CD8-positive, alpha-beta memory T cell (primary cell): ENCODE data around the gene RNU6-1. TPM values are rescaled to one million over a fixed set of nuclear protein-coding genes. Genes with fewer than 3 reads are reported as not detected.

Source experiments
- CTCF ChIA-PET: fragments of 350-600 bp; sonication (Branson Sonifier 250); formaldehyde crosslinking; loops from one replicate; lab custom pipeline; 2021; ENCODE audit warnings: antibody characterized with exemption; lab: Charles Lee
- POLR2A ChIA-PET: fragments of 350-600 bp; sonication (Branson Sonifier 250); formaldehyde crosslinking; loops from one replicate; lab custom pipeline; 2021; ENCODE audit warnings: antibody characterized with exemption; lab: Charles Lee
- DNase-seq, 5 donors: peaks; one replicate each; pipeline versions ENCODE4 v3.0.0 to v3.0.0-alpha.2; 2020 to 2022; ENCODE audit warnings: mixed read lengths in 1 of 5
- H3K27ac ChIP-seq: one replicate; pipeline ENCODE4 v1.7.0; 2013; ENCODE audit warnings: low read depth, mild to moderate bottlenecking, low read length, moderate library complexity
- H3K27me3 ChIP-seq: 2 replicates; pipeline ENCODE4 v1.7.0; 2013; ENCODE audit warnings: low read length, mild to moderate bottlenecking; ENCODE audit not compliant: insufficient read depth, poor library complexity, severe bottlenecking
- H3K36me3 ChIP-seq: 2 replicates; pipeline ENCODE4 v1.7.0; 2013; ENCODE audit warnings: mild to moderate bottlenecking, low read length, moderate library complexity; ENCODE audit not compliant: insufficient read depth
- H3K4me1 ChIP-seq: 2 replicates; pipeline ENCODE4 v1.7.0; 2013; ENCODE audit warnings: mild to moderate bottlenecking, low read length, moderate library complexity; ENCODE audit not compliant: insufficient read depth
- H3K4me3 ChIP-seq: 2 replicates; pipeline ENCODE4 v1.7.0; 2013; ENCODE audit warnings: mild to moderate bottlenecking, low read length
- H3K9me3 ChIP-seq: 2 replicates; pipeline ENCODE4 v1.7.0; 2013; ENCODE audit warnings: mild to moderate bottlenecking, low read length
- H3K27ac Mint-ChIP-seq, 8 donors: one replicate each; pipeline ENCODE4 v1.8.0; 2020 to 2021; ENCODE audit warnings: mixed read lengths in 8 of 8, mild to moderate bottlenecking in 6 of 8, inconsistent platforms in 3 of 8, moderate library complexity in 3 of 8
- H3K27me3 Mint-ChIP-seq, 2 donors: one replicate each; pipeline ENCODE4 v1.8.0; 2020 to 2021; ENCODE audit warnings: mixed read lengths in 2 of 2, mild to moderate bottlenecking in 1 of 2, moderate library complexity in 1 of 2
- H3K36me3 Mint-ChIP-seq, 3 donors: one replicate each; pipeline ENCODE4 v1.8.0; 2020 to 2021; ENCODE audit warnings: mixed read lengths in 3 of 3, inconsistent platforms in 1 of 3, mild to moderate bottlenecking in 1 of 3
- H3K4me1 Mint-ChIP-seq, 3 donors: one replicate each; pipeline ENCODE4 v1.8.0; 2020 to 2021; ENCODE audit warnings: mixed read lengths in 3 of 3, inconsistent platforms in 1 of 3, mild to moderate bottlenecking in 1 of 3
- H3K4me3 Mint-ChIP-seq, 7 donors: one replicate each; pipeline ENCODE4 v1.8.0; 2020 to 2021; ENCODE audit warnings: mixed read lengths in 7 of 7, mild to moderate bottlenecking in 6 of 7, moderate library complexity in 4 of 7, inconsistent platforms in 2 of 7
- H3K9me3 Mint-ChIP-seq, 5 donors: one replicate each; pipeline ENCODE4 v1.8.0; 2020 to 2022; ENCODE audit warnings: mixed read lengths in 5 of 5, mild to moderate bottlenecking in 3 of 5, moderate library complexity in 2 of 5, inconsistent platforms in 1 of 5
- polyA plus RNA-seq: library from polyadenylated mRNA; unstranded; fragments of 300-500 nt; fragmentation: Illumina TruSeq; gene quantifications from one replicate; pipeline ENCODE4 v1.2.3, GENCODE V29; 2021
- total RNA-seq, 2 experiments: library from RNA; stranded (reverse); gene quantifications; one replicate each; pipeline ENCODE4 v1.2.3, GENCODE V29; 2021

The RNU6-1 gene
- total RNA-seq (not detected), polyA plus RNA-seq (not detected)

- peak within 1 kb of the TSS; percentile 81 for H3K4me3 ChIP-seq
These were observed at the start of gene RNU6-1 for GRCh38 chr15:67839929-67840748. Gene RNU6-1, minus strand, starts transcription at chr15:67840045.

GRCh38 chr15:67887776-67888175 lies 47.9 kb upstream of the RNU6-1 start:
- no peaks in the 10 kb centered on the region for H3K27me3 ChIP-seq
- H3K27ac ChIP-seq: no peak overlapping the region
- no peak for DNase-seq
- H3K36me3 ChIP-seq: no peaks in the 10 kb centered on the region
- peaks cover 0 to 5% (median 0%) of the 10 kb centered on the region in 3 donors for H3K36me3 Mint-ChIP-seq
- POLR2A ChIA-PET: no interaction called here
- H3K4me3 ChIP-seq: no peak overlapping the region
- H3K9me3 ChIP-seq: no peaks in the 10 kb centered on the region
- CTCF ChIA-PET: no interaction called here
- no peak overlapping the region for H3K4me3 Mint-ChIP-seq
- peaks cover 12 to 55% of the 10 kb centered on the region in 2 donors for H3K27me3 Mint-ChIP-seq
- no peak overlapping the region for H3K27ac Mint-ChIP-seq
- peaks cover 0 to 9% (median 0%) of the 10 kb centered on the region in 5 donors for H3K9me3 Mint-ChIP-seq
- no peaks in the 10 kb centered on the region for H3K4me1 ChIP-seq
- H3K4me1 Mint-ChIP-seq: peaks cover 2 to 15% (median 10%) of the 10 kb centered on the region in 3 donors

More at GRCh38 chr15:67839929-67840748, at the start of gene RNU6-1:
- Histone ChIP-seq H3K27ac (peak within 1 kb of the TSS; percentile 94), H3K27me3 (peaks cover 11% of the 10 kb centered on the region), H3K36me3 (no peaks in the 10 kb centered on the region), H3K4me1 (peaks cover 29% of the 10 kb centered on the region), H3K9me3 (no peaks in the 10 kb centered on the region)
- CTCF ChIA-PET: interaction anchor here (0.6 to 1.5 kb wide), 2 partner anchors 383 to 893 kb away, joined by 3 to 5 read pairs; no protein-coding TSS in a partner anchor
- peak; percentile 92 to 98 (median 97) for DNase-seq
- Mint-ChIP-seq H3K4me1 (peaks cover 33 to 46% (median 34%) of the 10 kb centered on the region in 3 donors), H3K36me3 (peaks cover 0 to 10% (median 0%) of the 10 kb centered on the region in 3 donors), H3K27ac (peak within 1 kb of the TSS; percentile 96 to 98 (median 97)), H3K4me3 (peak within 1 kb of the TSS; percentile 89 to 97 (median 93)), H3K9me3 (peaks cover 0 to 4% (median 3%) of the 10 kb centered on the region in 5 donors), H3K27me3 (peaks cover 9 to 20% of the 10 kb centered on the region in 2 donors)
- POLR2A ChIA-PET: interaction anchor here (1.0 to 1.1 kb wide), 4 partner anchors 12 to 298 kb away, joined by 3 to 4 read pairs (median 4); partner anchors contain the start of gene MAP2K5

GRCh38 chr15:67885861-67886260 lies 46.0 kb upstream of the RNU6-1 start:
- ChIA-PET POLR2A (no interaction called here), CTCF (no interaction called here)
- no peaks in the 10 kb centered on the region for H3K27me3 ChIP-seq
- Mint-ChIP-seq H3K27me3 (peaks cover 14 to 46% of the 10 kb centered on the region in 2 donors), H3K27ac (no peak overlapping the region), H3K4me1 (peaks cover 2 to 18% (median 10%) of the 10 kb centered on the region in 3 donors), H3K4me3 (peak overlapping the region in 2 of 7 donors; percentile 31 to 71), H3K9me3 (peaks cover 0 to 9% (median 0%) of the 10 kb centered on the region in 5 donors), H3K36me3 (no peaks in the 10 kb centered on the region)
- no peaks in the 10 kb centered on the region for H3K9me3 ChIP-seq
- no peaks in the 10 kb centered on the region for H3K36me3 ChIP-seq
- H3K27ac ChIP-seq: no peak overlapping the region
- DNase-seq: no peak
- no peak overlapping the region for H3K4me3 ChIP-seq
- H3K4me1 ChIP-seq: no peaks in the 10 kb centered on the region

GRCh38 chr15:67885175-67885523 lies 45.3 kb upstream of the RNU6-1 start:
- POLR2A ChIA-PET: no interaction called here
- no peaks in the 10 kb centered on the region for H3K36me3 ChIP-seq
- peaks cover 2 to 18% (median 10%) of the 10 kb centered on the region in 3 donors for H3K4me1 Mint-ChIP-seq
- H3K9me3 ChIP-seq: no peaks in the 10 kb centered on the region
- H3K4me3 Mint-ChIP-seq: peak overlapping the region; percentile 31 to 90 (median 74)
- peak overlapping the region; percentile 22 for H3K4me3 ChIP-seq
- no peaks in the 10 kb centered on the region for H3K27me3 ChIP-seq
- DNase-seq: no peak
- H3K9me3 Mint-ChIP-seq: peaks cover 0 to 7% (median 0%) of the 10 kb centered on the region in 5 donors
- H3K27me3 Mint-ChIP-seq: peaks cover 13 to 39% of the 10 kb centered on the region in 2 donors
- H3K27ac Mint-ChIP-seq: no peak overlapping the region
- H3K27ac ChIP-seq: peak overlapping the region; percentile 40
- CTCF ChIA-PET: no interaction called here
- no peaks in the 10 kb centered on the region for H3K36me3 Mint-ChIP-seq
- H3K4me1 ChIP-seq: no peaks in the 10 kb centered on the region

GRCh38 chr15:67884514-67885174 lies 44.8 kb upstream of the RNU6-1 start:
- Histone ChIP-seq H3K4me3 (peak overlapping the region; percentile 22), H3K36me3 (no peaks in the 10 kb centered on the region), H3K27ac (peak overlapping the region; percentile 40), H3K9me3 (no peaks in the 10 kb centered on the region), H3K27me3 (no peaks in the 10 kb centered on the region), H3K4me1 (no peaks in the 10 kb centered on the region)
- Mint-ChIP-seq H3K4me1 (peaks cover 2 to 18% (median 10%) of the 10 kb centered on the region in 3 donors), H3K9me3 (peaks cover 0 to 4% (median 0%) of the 10 kb centered on the region in 5 donors), H3K36me3 (no peaks in the 10 kb centered on the region), H3K27ac (no peak overlapping the region), H3K4me3 (peak overlapping the region; percentile 31 to 90 (median 74)), H3K27me3 (peaks cover 13 to 34% of the 10 kb centered on the region in 2 donors)
- peak; percentile 6 to 56 (median 21) for DNase-seq
- ChIA-PET CTCF (no interaction called here), POLR2A (interaction anchor here (0.5 kb wide), 1 partner anchor 379 kb away, joined by 3 read pairs; no protein-coding TSS in a partner anchor)

- no peaks in the 10 kb centered on the region for H3K36me3 Mint-ChIP-seq
- no peaks in the 10 kb centered on the region for H3K36me3 ChIP-seq
- ChIA-PET CTCF (interaction anchor here (1.5 kb wide), 1 partner anchor 27 kb away, joined by 3 read pairs; no protein-coding TSS in a partner anchor), POLR2A (no interaction called here)
- peak overlapping the region; percentile 31 to 90 (median 74) for H3K4me3 Mint-ChIP-seq
- no peaks in the 10 kb centered on the region for H3K27me3 ChIP-seq
- H3K4me3 ChIP-seq: no peak overlapping the region
- H3K27me3 Mint-ChIP-seq: peaks cover 12 to 29% of the 10 kb centered on the region in 2 donors
- H3K9me3 ChIP-seq: no peaks in the 10 kb centered on the region
- H3K27ac ChIP-seq: no peak overlapping the region
- no peak for DNase-seq
- no peaks in the 10 kb centered on the region for H3K4me1 ChIP-seq
- H3K4me1 Mint-ChIP-seq: peaks cover 2 to 18% (median 10%) of the 10 kb centered on the region in 3 donors
- H3K27ac Mint-ChIP-seq: peak overlapping the region in 1 of 8 donors; percentile 3
- H3K9me3 Mint-ChIP-seq: no peaks in the 10 kb centered on the region
These were observed 44.2 kb upstream of the RNU6-1 start for GRCh38 chr15:67884009-67884408.

- Histone ChIP-seq H3K4me3 (no peak overlapping the region), H3K27me3 (no peaks in the 10 kb centered on the region), H3K4me1 (no peaks in the 10 kb centered on the region), H3K9me3 (no peaks in the 10 kb centered on the region), H3K27ac (peak overlapping the region; percentile 21), H3K36me3 (no peaks in the 10 kb centered on the region)
- peaks cover 2 to 18% (median 10%) of the 10 kb centered on the region in 3 donors for H3K4me1 Mint-ChIP-seq
- H3K27me3 Mint-ChIP-seq: peaks cover 12 to 28% of the 10 kb centered on the region in 2 donors
- peak overlapping the region in 1 of 7 donors; percentile 23 for H3K4me3 Mint-ChIP-seq
- CTCF ChIA-PET: interaction anchor here (1.5 kb wide), 1 partner anchor 26 kb away, joined by 3 read pairs; no protein-coding TSS in a partner anchor
- DNase-seq: no peak
- H3K9me3 Mint-ChIP-seq: no peaks in the 10 kb centered on the region
- no peaks in the 10 kb centered on the region for H3K36me3 Mint-ChIP-seq
- H3K27ac Mint-ChIP-seq: no peak overlapping the region
- POLR2A ChIA-PET: no interaction called here
These were observed 43.5 kb upstream of the RNU6-1 start for GRCh38 chr15:67883234-67883773.
